Gastrocnemius medialis (tissue), 4 donors: ENCODE results near the gene PTPN23. TPM values are rescaled to one million over a fixed set of nuclear protein-coding genes. Genes with fewer than 3 reads are reported as not detected.

Experiments used
- ATAC-seq, 2 donors: fragments of 150-250 bp; one replicate each; pipeline ENCODE4 v1.9.1; 2016
- DNase-seq, 2 donors: peaks; one replicate each; pipeline ENCODE4 v3.0.0-alpha.2; 2019
- H3K27ac ChIP-seq, 4 donors: fragments of 200-600 bp; sonication (generic); 1 replicate in 1 of 4; 2 replicates in 3 of 4; pipeline ENCODE4 v1.5.1; 2016 to 2018; ENCODE audit warnings: mild to moderate bottlenecking in 2 of 4, moderate library complexity in 1 of 4
- H3K27me3 ChIP-seq, 3 donors: fragments of 200-600 bp; sonication (generic) in 2 of 3; 1 replicate in 1 of 3; 2 replicates in 2 of 3; pipeline versions ENCODE4 v1.5.1 to v1.6.0; 2016 to 2019; ENCODE audit warnings: mild to moderate bottlenecking in 1 of 3, moderate library complexity in 1 of 3
- H3K36me3 ChIP-seq, 2 donors: fragments of 200-600 bp; sonication (generic) in 1 of 2; one replicate each; pipeline ENCODE4 v1.5.1; 2017 to 2018
- H3K4me1 ChIP-seq, 2 donors: fragments of 200-600 bp; sonication (generic) in 1 of 2; one replicate each; pipeline ENCODE4 v1.5.1; 2016 to 2017; ENCODE audit warnings: mild to moderate bottlenecking in 2 of 2
- H3K4me3 ChIP-seq, 4 donors: fragments of 200-600 bp; sonication (generic) in 3 of 4; 1 replicate in 1 of 4; 2 replicates in 3 of 4; pipeline ENCODE4 v1.5.1; 2016 to 2019; ENCODE audit warnings: mild to moderate bottlenecking in 2 of 4
- H3K9me3 ChIP-seq, 3 donors: fragments of 200-600 bp; sonication (generic) in 2 of 3; 1 replicate in 1 of 3; 2 replicates in 2 of 3; pipeline ENCODE4 v1.5.1; 2016 to 2019
- POLR2A ChIP-seq, 2 donors: fragments of 450-650 bp; IDR thresholded peaks; one replicate each; pipeline ENCODE4 v1.6.1; 2017; ENCODE audit warnings: antibody characterized with exemption in 2 of 2, mild to moderate bottlenecking in 2 of 2, moderate library complexity in 2 of 2
- in situ Hi-C, 4 donors: fragments of 200-750 bp; cut with MboI; loops; one replicate each; pipeline versions ENCODE4 v1.15.0 to v1.8.0; 2017; ENCODE audit warnings: low sequenced_read_pairs in 4 of 4
- intact Hi-C: fragments of 100-400 bp; cut with DNase I; formaldehyde crosslinking; loops from one replicate; pipeline ENCODE4 v1.15.1; 2023; ENCODE audit warnings: low total_unique reads
- total RNA-seq, 4 donors: library from RNA; depleted of rRNA; stranded (reverse); fragments of >200 nt; gene quantifications; one replicate each; pipeline versions ENCODE4 v1.1.0 to v1.2.3, GENCODE V29; 2016
- TF ChIP-seq, protein P1 (sequence below), 5 experiments: fragments of 450-650 bp in 3 of 5; fragments of 200-600 bp in 2 of 5; sonication (generic) in 2 of 5; IDR thresholded peaks in 4 of 5; conservative IDR thresholded peaks in 1 of 5; 1 replicate in 4 of 5; 2 replicates in 1 of 5; pipeline ENCODE4 v1.5.1; 2016 to 2019; ENCODE audit warnings: antibody characterized with exemption in 5 of 5, mild to moderate bottlenecking in 3 of 5, moderate library complexity in 3 of 5

The PTPN23 gene
- total RNA-seq, 4 donors from 2014 or later, result 10.5 to 37.3 (median 23.7) TPM

GRCh38 chr3:47404955-47405790 is 24.4 kb downstream of the PTPN23 start:
- H3K27ac ChIP-seq, result peak overlapping the region in 2 of 4 donors; percentile 28 to 43
- peaks cover 0 to 49% of the 10 kb centered on the region in 2 donors for H3K36me3 ChIP-seq
- H3K9me3 ChIP-seq, result no peaks in the 10 kb centered on the region
- no peaks in the 10 kb centered on the region for H3K27me3 ChIP-seq
- H3K4me3 ChIP-seq, result no peak overlapping the region
- in situ Hi-C loops, result no loop called here
- intact Hi-C loops, result no loop called here
- H3K4me1 ChIP-seq, result peaks cover 4 to 11% of the 10 kb centered on the region in 2 donors
- ATAC-seq (peak in 1 of 2 donors; percentile 13), DNase-seq (no peak)
- TF ChIP-seq POLR2A (IDR thresholded peaks at IDR 0.05), result no peak
- TF ChIP-seq, protein P1, sequence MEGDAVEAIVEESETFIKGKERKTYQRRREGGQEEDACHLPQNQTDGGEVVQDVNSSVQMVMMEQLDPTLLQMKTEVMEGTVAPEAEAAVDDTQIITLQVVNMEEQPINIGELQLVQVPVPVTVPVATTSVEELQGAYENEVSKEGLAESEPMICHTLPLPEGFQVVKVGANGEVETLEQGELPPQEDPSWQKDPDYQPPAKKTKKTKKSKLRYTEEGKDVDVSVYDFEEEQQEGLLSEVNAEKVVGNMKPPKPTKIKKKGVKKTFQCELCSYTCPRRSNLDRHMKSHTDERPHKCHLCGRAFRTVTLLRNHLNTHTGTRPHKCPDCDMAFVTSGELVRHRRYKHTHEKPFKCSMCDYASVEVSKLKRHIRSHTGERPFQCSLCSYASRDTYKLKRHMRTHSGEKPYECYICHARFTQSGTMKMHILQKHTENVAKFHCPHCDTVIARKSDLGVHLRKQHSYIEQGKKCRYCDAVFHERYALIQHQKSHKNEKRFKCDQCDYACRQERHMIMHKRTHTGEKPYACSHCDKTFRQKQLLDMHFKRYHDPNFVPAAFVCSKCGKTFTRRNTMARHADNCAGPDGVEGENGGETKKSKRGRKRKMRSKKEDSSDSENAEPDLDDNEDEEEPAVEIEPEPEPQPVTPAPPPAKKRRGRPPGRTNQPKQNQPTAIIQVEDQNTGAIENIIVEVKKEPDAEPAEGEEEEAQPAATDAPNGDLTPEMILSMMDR (IDR thresholded peaks at IDR 0.05 in 4 of 5, conservative IDR thresholded peaks at IDR 0.05 in 1 of 5), result no peak

DNA sequence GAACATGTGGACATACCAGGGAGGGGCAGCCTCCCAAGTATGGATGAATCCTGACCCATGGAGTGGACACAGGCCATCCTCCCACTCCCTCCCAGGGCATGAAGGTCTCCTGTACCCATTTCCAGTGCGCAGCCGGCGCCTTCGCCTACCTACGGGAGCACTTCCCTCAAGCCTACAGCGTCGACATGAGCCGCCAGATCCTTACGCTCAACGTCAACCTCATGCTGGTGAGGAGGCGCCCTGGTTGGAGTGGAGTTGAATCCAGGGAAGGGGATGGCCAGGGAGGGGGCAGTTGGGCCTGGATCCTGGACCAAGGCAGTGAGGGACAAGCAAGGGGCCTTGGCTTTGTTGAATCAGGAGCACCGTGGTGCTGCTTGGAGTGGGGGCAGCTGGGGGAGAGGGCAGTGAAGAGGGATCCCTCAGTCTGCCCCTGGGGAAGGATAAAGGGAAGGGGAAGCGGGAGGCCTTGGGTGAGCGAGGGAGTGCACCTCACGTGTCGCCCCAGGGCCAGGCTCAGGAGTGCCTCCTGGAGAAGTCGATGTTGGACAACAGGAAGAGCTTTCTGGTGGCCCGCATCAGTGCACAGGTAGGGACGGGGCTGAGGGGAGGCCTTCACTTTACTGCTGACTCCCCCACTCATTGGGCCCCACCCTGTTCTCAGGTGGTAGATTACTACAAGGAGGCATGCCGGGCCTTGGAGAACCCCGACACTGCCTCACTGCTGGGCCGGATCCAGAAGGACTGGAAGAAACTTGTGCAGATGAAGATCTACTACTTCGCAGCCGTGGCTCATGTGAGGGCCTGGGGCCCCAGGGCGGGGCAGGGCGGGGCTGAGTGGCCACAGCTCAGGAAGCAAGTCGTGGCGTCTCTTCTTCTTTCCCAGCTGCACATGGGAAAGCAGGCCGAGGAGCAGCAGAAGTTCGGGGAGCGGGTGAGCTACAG is 25.3 kb downstream of the PTPN23 start:
- TF ChIP-seq, protein P1 (IDR thresholded peaks at IDR 0.05 in 4 of 5, conservative IDR thresholded peaks at IDR 0.05 in 1 of 5), result no peak
- no peak for TF ChIP-seq POLR2A (IDR thresholded peaks at IDR 0.05)
- intact Hi-C loops, result no loop called here
- ATAC-seq, result no peak
- in situ Hi-C loops, result no loop called here
- Histone ChIP-seq H3K27me3 (no peaks in the 10 kb centered on the region), H3K4me1 (peaks cover 4 to 11% of the 10 kb centered on the region in 2 donors), H3K27ac (no peak overlapping the region), H3K36me3 (peaks cover 0 to 58% of the 10 kb centered on the region in 2 donors), H3K9me3 (no peaks in the 10 kb centered on the region), H3K4me3 (no peak overlapping the region)
- no peak for DNase-seq

- Histone ChIP-seq H3K4me3 (no peak overlapping the region), H3K27ac (no peak overlapping the region), H3K36me3 (peaks cover 0 to 65% of the 10 kb centered on the region in 2 donors), H3K4me1 (peaks cover 4 to 11% of the 10 kb centered on the region in 2 donors), H3K9me3 (no peaks in the 10 kb centered on the region), H3K27me3 (no peaks in the 10 kb centered on the region)
- intact Hi-C loops (no loop called here), in situ Hi-C loops (no loop called here)
- no peak for ATAC-seq
- TF ChIP-seq POLR2A (IDR thresholded peaks at IDR 0.05), result no peak
- TF ChIP-seq, protein P1 (IDR thresholded peaks at IDR 0.05 in 4 of 5, conservative IDR thresholded peaks at IDR 0.05 in 1 of 5), result no peak
- DNase-seq, result no peak
Measured at GRCh38 chr3:47406762-47407149, 25.9 kb downstream of the PTPN23 start.

DNA sequence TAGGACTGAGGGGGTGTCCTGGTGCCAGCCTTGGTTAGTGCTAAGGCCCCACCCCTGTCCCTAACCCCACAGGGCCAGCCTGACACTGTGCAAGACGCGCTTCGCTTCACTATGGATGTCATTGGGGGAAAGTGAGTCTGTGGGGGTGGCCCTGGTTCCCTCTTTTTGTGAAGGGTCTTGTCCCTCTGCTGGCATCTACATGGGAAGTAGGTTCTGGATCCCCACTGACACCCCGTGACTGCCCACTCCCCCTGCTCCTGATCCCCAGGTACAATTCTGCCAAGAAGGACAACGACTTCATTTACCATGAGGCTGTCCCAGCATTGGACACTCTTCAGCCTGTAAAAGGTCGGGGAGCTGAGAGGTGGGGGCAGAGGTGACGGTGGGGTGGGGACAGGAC is 26.4 kb downstream of the PTPN23 start:
- in situ Hi-C loops, result no loop called here
- DNase-seq, result no peak
- Histone ChIP-seq H3K27ac (no peak overlapping the region), H3K36me3 (peaks cover 0 to 67% of the 10 kb centered on the region in 2 donors), H3K27me3 (no peaks in the 10 kb centered on the region), H3K9me3 (no peaks in the 10 kb centered on the region), H3K4me3 (no peak overlapping the region), H3K4me1 (peaks cover 4 to 11% of the 10 kb centered on the region in 2 donors)
- ATAC-seq, result no peak
- TF ChIP-seq, protein P1 (IDR thresholded peaks at IDR 0.05 in 4 of 5, conservative IDR thresholded peaks at IDR 0.05 in 1 of 5), result no peak
- no peak for TF ChIP-seq POLR2A (IDR thresholded peaks at IDR 0.05)
- intact Hi-C loops, result no loop called here
